MM.1S (cell line): Measurements from ENCODE around the gene LCMT1.

Source experiments
- CTCF ChIP-seq: fragments of 300-600 bp; sonication (generic); IDR thresholded peaks from 2 replicates; pipeline ENCODE4 v1.5.1; 2016; ENCODE audit warnings: antibody characterized with exemption, low read length, mixed read lengths
- EZH2phosphoT487 ChIP-seq: fragments of 300-600 bp; sonication (generic); IDR thresholded peaks from 2 replicates; pipeline ENCODE4 v1.6.1; 2018; ENCODE audit warnings: antibody characterized with exemption, low read length

- no peak for TF ChIP-seq CTCF
- no peak for TF ChIP-seq EZH2phosphoT487
Observed at GRCh38 chr16:25087761-25088160, 23.8 kb upstream of the LCMT1 start.
